HCT116 (cell line): ENCODE results near the gene RMND5A. TPM values are rescaled to one million over a fixed set of nuclear protein-coding genes. Genes with fewer than 3 reads are reported as not detected.

Experiments
- ATAC-seq: fragments of 200-7000 bp; cut with Tn5 transposase; 2 replicates; pipeline ENCODE4 v1.9.1; 2020; ENCODE audit warnings: mild to moderate bottlenecking, moderate library complexity
- BruUV-seq: library from RNA; stranded (reverse); fragments of 400-500 nt; replicated peaks from 2 replicates; lab custom pipeline; 2021; lab: Mats Ljungman, UMichigan
- CTCF ChIA-PET: fragments of 300-600 bp; sonication (Branson Sonifier 250); formaldehyde crosslinking; loops from one replicate; lab custom pipeline; 2021; ENCODE audit warnings: antibody characterized with exemption; lab: Charles Lee
- POLR2A ChIA-PET: fragments of 300-600, 350-600 bp; sonication (Branson Sonifier 250); formaldehyde crosslinking; loops from one replicate; lab custom pipeline; 2021; ENCODE audit warnings: antibody characterized with exemption; lab: Charles Lee
- RAD21 ChIA-PET, 2 experiments: fragments of 300-600 bp; sonication (Branson Sonifier 250); formaldehyde crosslinking; loops; one replicate each; lab custom pipeline; 2023; ENCODE audit warnings: low total read pairs in 2 of 2; ENCODE audit not compliant: uncharacterized antibody in 2 of 2, unreplicated experiment in 2 of 2, low non-redundant PET in 1 of 2; lab: Charles Lee
- DNase-seq: peaks from one replicate; pipeline ENCODE4 v3.0.0-alpha.2; 2010; ENCODE audit warnings: low read depth, low spot score
- H2AFZ ChIP-seq: fragments of 200-600 bp; shearing (Covaris generic), sonication (generic); 2 replicates; pipeline ENCODE4 v1.6.1; 2017; ENCODE audit warnings: low read depth, mixed run types, mixed read lengths, antibody characterized with exemption, low read length; ENCODE audit not compliant: poor library complexity, severe bottlenecking
- H3K27ac ChIP-seq: 2 replicates; pipeline ENCODE4 v1.5.1; 2012; ENCODE audit warnings: low read depth, low read length
- H3K27me3 ChIP-seq: fragments of 200-600 bp; sonication (generic); 2 replicates; pipeline ENCODE4 v1.6.1; 2016; ENCODE audit warnings: mixed run types, low read length, mixed read lengths; ENCODE audit not compliant: insufficient read depth
- H3K36me3 ChIP-seq, 2 experiments: fragments of 200-500 bp in 1 of 2; fragments of 200-600 bp in 1 of 2; sonication (Bioruptor generic) in 1 of 2; sonication (generic) in 1 of 2; 2 replicates each; pipeline versions ENCODE4 v1.5.1 to v1.6.1; 2014 to 2016; ENCODE audit warnings: low read length in 2 of 2, inconsistent platforms in 1 of 2, mixed read lengths in 1 of 2, mixed run types in 1 of 2; ENCODE audit not compliant: insufficient read depth in 2 of 2, control insufficient read depth in 1 of 2
- H3K4me1 ChIP-seq, 2 experiments: fragments of 200-600 bp in 1 of 2; sonication (generic) in 1 of 2; 2 replicates each; pipeline versions ENCODE4 v1.5.1 to v1.6.1; 2012 to 2017; ENCODE audit warnings: low read length in 2 of 2, inconsistent platforms in 1 of 2, mild to moderate bottlenecking in 1 of 2, mixed read lengths in 1 of 2, mixed run types in 1 of 2, moderate library complexity in 1 of 2; ENCODE audit not compliant: insufficient read depth in 2 of 2, control insufficient read depth in 1 of 2
- H3K4me2 ChIP-seq: fragments of 200-600 bp; sonication (generic); 2 replicates; pipeline ENCODE4 v1.6.1; 2017; ENCODE audit warnings: mixed run types, low read length, mixed read lengths
- H3K4me3 ChIP-seq, 2 experiments: fragments of 200-600 bp in 1 of 2; sonication (generic) in 1 of 2; replicated peaks in 1 of 2; 2 replicates each; pipeline ENCODE4 v1.5.1; 2011 to 2016; ENCODE audit warnings: low read length in 2 of 2, control low read depth in 1 of 2, low read depth in 1 of 2, mild to moderate bottlenecking in 1 of 2, mixed read lengths in 1 of 2, mixed run types in 1 of 2
- H3K79me2 ChIP-seq: fragments of 200-600 bp; sonication (generic); 2 replicates; pipeline ENCODE4 v1.6.1; 2017; ENCODE audit warnings: mild to moderate bottlenecking, mixed run types, low read length, moderate library complexity, mixed read lengths; ENCODE audit not compliant: insufficient read depth
- H3K9ac ChIP-seq: fragments of 200-600 bp; sonication (generic); 2 replicates; pipeline ENCODE4 v1.6.1; 2016; ENCODE audit warnings: low read length, mixed read lengths
- H3K9me2 ChIP-seq: fragments of 200-600 bp; sonication (generic), shearing (Covaris generic); 2 replicates; pipeline ENCODE4 v1.6.1; 2017; ENCODE audit warnings: mixed run types, mild to moderate bottlenecking, moderate library complexity; ENCODE audit not compliant: insufficient read depth
- H3K9me3 ChIP-seq, 2 experiments: fragments of 200-500 bp in 1 of 2; fragments of 200-600 bp in 1 of 2; sonication (Bioruptor generic) in 1 of 2; sonication (generic) in 1 of 2; 2 replicates each; pipeline ENCODE4 v1.6.1; 2014 to 2017; ENCODE audit warnings: low read length in 2 of 2, mixed read lengths in 2 of 2, inconsistent platforms in 1 of 2, low read depth in 1 of 2, mild to moderate bottlenecking in 1 of 2, mixed run types in 1 of 2, moderate library complexity in 1 of 2; ENCODE audit not compliant: control insufficient read depth in 1 of 2, insufficient read depth in 1 of 2
- H4K20me1 ChIP-seq: fragments of 200-600 bp; sonication (generic), shearing (Covaris generic); 2 replicates; pipeline ENCODE4 v1.6.1; 2017; ENCODE audit warnings: mixed run types, mild to moderate bottlenecking, moderate library complexity; ENCODE audit not compliant: insufficient read depth
- CEBPB ChIP-seq: IDR thresholded peaks from 2 replicates; pipeline ENCODE4 v1.6.1; 2012; ENCODE audit warnings: low read depth
- CTCF ChIP-seq, 3 experiments: fragments of 200-600 bp in 1 of 3; sonication (generic) in 1 of 3; IDR thresholded peaks in 2 of 3; conservative IDR thresholded peaks in 1 of 3; 2 replicates each; pipeline ENCODE4 v1.5.1; 2012 to 2017; ENCODE audit warnings: low read depth in 2 of 3, low read length in 2 of 3, antibody characterized with exemption in 1 of 3, borderline replicate concordance in 1 of 3, control low read depth in 1 of 3, mild to moderate bottlenecking in 1 of 3, mixed read lengths in 1 of 3, mixed run types in 1 of 3, moderate library complexity in 1 of 3; ENCODE audit not compliant: insufficient read depth in 1 of 3
- ELF1 ChIP-seq: IDR thresholded peaks from 2 replicates; pipeline ENCODE4 v1.6.1; 2012; ENCODE audit warnings: low read depth, borderline replicate concordance
- EZH2 ChIP-seq: fragments of 200-600 bp; sonication (generic); IDR thresholded peaks from 2 replicates; pipeline ENCODE4 v1.6.1; 2017; ENCODE audit warnings: antibody characterized with exemption, mixed run types
- JUND ChIP-seq: IDR thresholded peaks from 2 replicates; pipeline ENCODE4 v1.6.1; 2012
- POLR2A ChIP-seq: IDR thresholded peaks from 2 replicates; pipeline ENCODE4 v1.7.0; 2011; ENCODE audit warnings: borderline replicate concordance; ENCODE audit not compliant: insufficient read depth, insufficient read length; ENCODE audit errors: extremely low read depth
- RAD21 ChIP-seq: IDR thresholded peaks from 2 replicates; pipeline ENCODE4 v1.6.1; 2012; ENCODE audit warnings: low read depth, mild to moderate bottlenecking
- SIN3A ChIP-seq: IDR thresholded peaks from 2 replicates; pipeline ENCODE4 v1.6.1; 2012; ENCODE audit warnings: low read depth
- TCF7L2 ChIP-seq: IDR thresholded peaks from 2 replicates; pipeline ENCODE4 v1.7.0; 2011; ENCODE audit warnings: borderline replicate concordance, inconsistent platforms; ENCODE audit not compliant: insufficient read depth, insufficient read length; ENCODE audit errors: extremely low read depth
- YY1 ChIP-seq: IDR thresholded peaks from 2 replicates; pipeline ENCODE4 v1.6.1; 2011; ENCODE audit warnings: low read length, low read depth, moderate library complexity, mild to moderate bottlenecking; ENCODE audit not compliant: insufficient replicate concordance; ENCODE audit errors: extremely low read depth
- ZFX ChIP-seq: fragments of 450-650 bp; IDR thresholded peaks from 2 replicates; pipeline ENCODE4 v1.6.1; 2017
- intact Hi-C: fragments of 100-400 bp; cut with micrococcal nuclease; formaldehyde crosslinking; loops from 2 replicates; pipeline ENCODE4 v1.10.0; 2022
- total RNA-seq: library from RNA; stranded (reverse); gene quantifications from one replicate; pipeline ENCODE4 v1.2.1, GENCODE V29; 2021; ENCODE audit not compliant: unreplicated experiment
- TF ChIP-seq, protein P1 (sequence below): IDR thresholded peaks from 2 replicates; pipeline ENCODE4 v1.6.1; 2012
- TF ChIP-seq, protein P2 (sequence below): IDR thresholded peaks from 2 replicates; pipeline ENCODE4 v1.6.1; 2011; ENCODE audit warnings: mild to moderate bottlenecking, low read length, moderate library complexity; ENCODE audit not compliant: insufficient replicate concordance; ENCODE audit errors: extremely low read depth

RMND5A gene
- total RNA-seq, 1 experiment from 2014 or later = 32.4 TPM

DNA sequence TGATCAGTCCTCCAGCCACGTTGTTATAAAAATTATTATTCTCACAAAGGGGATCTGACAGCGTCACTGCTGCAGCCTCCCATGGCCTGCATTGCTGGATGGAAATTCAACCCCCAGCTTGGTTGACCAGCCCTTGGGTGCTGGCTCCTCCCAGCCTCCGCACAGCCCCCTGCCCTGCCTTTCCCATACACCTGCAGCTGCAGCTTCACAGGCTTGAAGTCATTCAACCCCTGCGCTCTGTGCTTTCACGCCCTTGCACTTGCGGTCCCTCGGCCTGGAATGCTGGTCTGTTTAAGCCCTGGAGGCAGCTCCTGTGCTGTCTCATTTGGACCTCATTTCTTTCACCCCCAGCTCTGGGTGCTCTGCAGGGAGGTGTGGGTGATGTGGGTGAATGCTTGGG, 71.5 kb downstream of the RMND5A start:
- no peak for DNase-seq
- Histone ChIP-seq H3K9me2 (no peaks in the 10 kb centered on the region), H3K4me2 (no peak overlapping the region), H2AFZ (no peak overlapping the region), H3K79me2 (no peaks in the 10 kb centered on the region), H3K36me3 (no peaks in the 10 kb centered on the region), H3K27ac (no peak overlapping the region), H4K20me1 (no peaks in the 10 kb centered on the region), H3K9ac (no peak overlapping the region), H3K4me1 (no peaks in the 10 kb centered on the region), H3K9me3 (peaks cover 2 to 5% of the 10 kb centered on the region in 2 experiments; a peak in 2 of 4 replicates), H3K27me3 (no peaks in the 10 kb centered on the region), H3K4me3 (no peak overlapping the region)
- CTCF ChIA-PET = no interaction called here
- intact Hi-C loops = no loop called here
- no peak for ATAC-seq
- POLR2A ChIA-PET = no interaction called here
- RAD21 ChIA-PET = no interaction called here
- no TSS peak for BruUV-seq
- TF ChIP-seq YY1 = no peak
- no peak for TF ChIP-seq ZFX
- TF ChIP-seq EZH2 = no peak
- TF ChIP-seq POLR2A = no peak
- no peak for TF ChIP-seq SIN3A
- TF ChIP-seq, protein P1, sequence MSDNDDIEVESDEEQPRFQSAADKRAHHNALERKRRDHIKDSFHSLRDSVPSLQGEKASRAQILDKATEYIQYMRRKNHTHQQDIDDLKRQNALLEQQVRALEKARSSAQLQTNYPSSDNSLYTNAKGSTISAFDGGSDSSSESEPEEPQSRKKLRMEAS = no peak
- TF ChIP-seq CEBPB = no peak
- no peak for TF ChIP-seq CTCF (IDR thresholded peaks at IDR 0.05 in 2 of 3, conservative IDR thresholded peaks at IDR 0.05 in 1 of 3; ENCODE audit: borderline replicate concordance in 1 of 3, insufficient read depth in 1 of 3, low read depth in 2 of 3, low read length in 2 of 3)
- no peak for TF ChIP-seq RAD21
- TF ChIP-seq ELF1 = no peak
- TF ChIP-seq JUND = no peak
- TF ChIP-seq TCF7L2 = no peak
- TF ChIP-seq, protein P2, sequence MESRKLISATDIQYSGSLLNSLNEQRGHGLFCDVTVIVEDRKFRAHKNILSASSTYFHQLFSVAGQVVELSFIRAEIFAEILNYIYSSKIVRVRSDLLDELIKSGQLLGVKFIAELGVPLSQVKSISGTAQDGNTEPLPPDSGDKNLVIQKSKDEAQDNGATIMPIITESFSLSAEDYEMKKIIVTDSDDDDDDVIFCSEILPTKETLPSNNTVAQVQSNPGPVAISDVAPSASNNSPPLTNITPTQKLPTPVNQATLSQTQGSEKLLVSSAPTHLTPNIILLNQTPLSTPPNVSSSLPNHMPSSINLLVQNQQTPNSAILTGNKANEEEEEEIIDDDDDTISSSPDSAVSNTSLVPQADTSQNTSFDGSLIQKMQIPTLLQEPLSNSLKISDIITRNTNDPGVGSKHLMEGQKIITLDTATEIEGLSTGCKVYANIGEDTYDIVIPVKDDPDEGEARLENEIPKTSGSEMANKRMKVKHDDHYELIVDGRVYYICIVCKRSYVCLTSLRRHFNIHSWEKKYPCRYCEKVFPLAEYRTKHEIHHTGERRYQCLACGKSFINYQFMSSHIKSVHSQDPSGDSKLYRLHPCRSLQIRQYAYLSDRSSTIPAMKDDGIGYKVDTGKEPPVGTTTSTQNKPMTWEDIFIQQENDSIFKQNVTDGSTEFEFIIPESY = no peak
